ENCODE measurements around the gene SMPX.

SMPX gene

DNA sequence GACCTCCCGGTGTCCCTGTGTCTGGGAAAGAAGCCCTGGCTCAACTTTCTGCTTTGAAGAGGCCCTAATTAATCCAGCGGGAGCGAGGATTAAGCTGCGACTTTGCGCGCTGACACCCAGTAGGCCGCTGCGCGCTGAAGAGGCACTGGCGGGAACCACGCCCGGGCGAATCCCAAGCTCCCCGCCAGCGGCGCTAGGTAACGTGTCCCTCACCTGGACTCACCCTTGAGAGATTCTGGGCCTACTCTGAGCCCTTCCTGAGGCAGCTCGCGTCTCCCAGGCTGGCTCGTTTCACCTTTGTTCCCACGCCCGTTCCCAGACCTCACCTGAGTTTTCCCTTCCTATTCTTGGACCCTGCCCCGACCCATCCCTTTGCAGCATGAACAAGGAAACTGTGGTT, 99.2 kb downstream of the SMPX start:
- in situ Hi-C loops (cut with MboI; ENCODE audit: low sequenced_read_pairs), result no loop called here

DNA sequence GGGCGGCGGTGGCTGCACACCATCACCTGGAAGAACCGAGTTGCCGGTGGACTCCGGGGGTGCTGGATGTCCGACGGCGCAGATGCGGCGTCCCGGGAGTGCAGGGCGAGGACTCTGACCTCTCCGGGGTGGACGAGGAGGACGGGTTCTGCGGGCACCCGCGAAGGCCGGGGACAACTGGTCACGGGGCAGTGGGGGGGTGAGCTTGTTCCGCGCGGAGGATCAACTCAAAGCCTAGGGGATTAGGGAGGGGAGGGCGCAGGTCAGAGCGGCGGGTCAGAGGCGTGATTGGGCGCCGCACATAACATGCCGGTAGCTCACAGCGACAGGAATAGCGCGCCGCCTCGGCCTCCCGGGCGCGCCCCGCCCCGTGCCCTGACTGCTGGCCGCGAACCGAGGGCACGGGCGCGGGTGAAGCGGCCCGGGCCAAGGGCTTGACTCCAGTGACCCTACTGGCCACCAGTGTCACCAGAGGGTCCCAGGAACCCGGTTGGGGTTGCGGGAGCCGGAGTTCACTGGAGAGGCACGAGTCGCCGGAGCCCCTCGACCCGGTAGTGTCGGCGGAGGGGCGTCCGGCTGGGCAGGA, 99.7 kb downstream of the SMPX start, which contains the start of gene KLHL34:
KLHL34 (minus strand) TSS at position 179 of the 586 bp plus-strand sequence. CDS start 542 bp downstream, outside the sequence.
- in situ Hi-C loops (cut with MboI; ENCODE audit: low sequenced_read_pairs), result no loop called here

DNA sequence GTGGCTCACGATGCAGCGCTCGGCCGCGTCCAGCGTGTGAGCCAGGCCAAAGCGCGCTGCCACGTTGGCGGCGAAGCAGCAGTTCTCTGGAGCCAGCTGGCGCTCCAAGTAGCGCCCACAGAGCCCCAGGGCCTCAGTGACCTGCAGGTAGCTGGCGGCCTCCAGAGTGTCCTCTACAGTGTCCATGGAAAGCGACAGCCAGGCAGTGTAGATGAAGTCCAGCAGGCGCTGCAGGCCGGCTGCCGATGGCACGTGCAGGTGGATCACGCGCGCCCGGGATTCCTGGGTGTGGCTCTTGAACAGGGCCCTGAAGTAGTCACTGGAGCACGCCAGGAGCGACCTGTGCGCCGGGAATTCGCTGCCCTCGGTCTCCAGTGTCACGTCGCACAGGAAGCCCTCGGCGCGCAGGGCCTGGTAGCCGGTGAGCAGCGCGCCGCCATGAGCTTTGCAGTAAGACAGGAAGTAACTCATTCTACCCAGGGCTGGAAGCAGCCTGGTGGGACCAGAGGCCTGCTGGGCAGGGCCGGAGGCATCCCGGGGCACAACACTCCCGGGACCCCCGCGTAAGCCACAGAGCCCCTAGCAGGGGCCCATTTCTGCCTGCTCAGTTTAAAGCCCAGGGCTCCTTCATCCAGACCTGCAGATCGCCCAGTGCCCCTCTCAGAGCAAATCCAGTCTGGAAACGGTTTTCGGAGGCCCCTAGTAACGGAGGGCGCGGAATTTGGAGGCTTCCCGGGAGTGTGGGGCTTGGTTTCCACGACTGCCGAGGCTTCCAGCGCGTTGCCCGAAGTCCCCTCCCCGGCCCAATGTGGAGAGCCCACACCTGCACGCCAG, 100.4 kb downstream of the SMPX start:
- in situ Hi-C loops (cut with MboI; ENCODE audit: low sequenced_read_pairs), result no loop called here

DNA sequence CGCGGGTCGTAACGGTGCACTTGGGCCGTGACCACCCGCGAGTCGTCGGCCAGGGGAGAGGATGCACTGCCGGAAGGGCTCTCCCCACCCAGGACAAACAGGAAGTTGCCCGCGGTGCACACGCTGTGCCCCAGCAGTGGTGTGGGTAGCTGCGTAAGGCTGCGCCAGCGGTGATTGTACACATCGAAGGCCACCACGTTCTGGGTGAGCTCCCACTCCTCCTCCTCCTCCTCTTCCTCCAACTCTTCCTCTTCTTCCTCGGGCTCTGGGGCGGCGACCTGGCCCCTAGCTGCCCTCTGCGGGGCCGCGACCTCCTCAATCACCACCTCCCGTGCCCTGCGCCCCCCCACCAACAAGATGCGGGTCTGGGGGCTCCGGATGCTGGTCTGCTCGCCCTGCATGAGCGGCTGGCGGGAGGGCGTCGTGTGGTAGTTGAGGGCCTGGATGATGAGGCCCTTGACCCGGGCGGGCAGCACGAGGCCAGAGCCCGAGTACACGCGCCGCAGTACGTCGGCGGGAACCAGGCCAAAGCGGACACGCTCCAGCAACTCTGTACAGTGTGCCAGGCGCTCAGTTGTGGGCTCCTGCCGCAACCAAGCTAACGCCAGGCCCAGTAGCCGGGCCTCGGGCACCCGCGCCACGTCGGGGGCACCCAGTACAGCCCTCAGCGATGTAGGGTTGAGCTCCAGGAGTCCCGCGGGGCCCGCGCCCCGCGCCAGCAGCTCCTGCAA, 101.2 kb downstream of the SMPX start:
- in situ Hi-C loops (cut with MboI; ENCODE audit: low sequenced_read_pairs), result no loop called here

Data from HL-60/S4 (cell line).